HuH-7 (cell line): ENCODE results near the gene LHFPL6.

Experiments
- DNase-seq: peaks from one replicate; pipeline ENCODE4 v3.0.0; 2011; ENCODE audit warnings: low spot score

The LHFPL6 gene

DNA sequence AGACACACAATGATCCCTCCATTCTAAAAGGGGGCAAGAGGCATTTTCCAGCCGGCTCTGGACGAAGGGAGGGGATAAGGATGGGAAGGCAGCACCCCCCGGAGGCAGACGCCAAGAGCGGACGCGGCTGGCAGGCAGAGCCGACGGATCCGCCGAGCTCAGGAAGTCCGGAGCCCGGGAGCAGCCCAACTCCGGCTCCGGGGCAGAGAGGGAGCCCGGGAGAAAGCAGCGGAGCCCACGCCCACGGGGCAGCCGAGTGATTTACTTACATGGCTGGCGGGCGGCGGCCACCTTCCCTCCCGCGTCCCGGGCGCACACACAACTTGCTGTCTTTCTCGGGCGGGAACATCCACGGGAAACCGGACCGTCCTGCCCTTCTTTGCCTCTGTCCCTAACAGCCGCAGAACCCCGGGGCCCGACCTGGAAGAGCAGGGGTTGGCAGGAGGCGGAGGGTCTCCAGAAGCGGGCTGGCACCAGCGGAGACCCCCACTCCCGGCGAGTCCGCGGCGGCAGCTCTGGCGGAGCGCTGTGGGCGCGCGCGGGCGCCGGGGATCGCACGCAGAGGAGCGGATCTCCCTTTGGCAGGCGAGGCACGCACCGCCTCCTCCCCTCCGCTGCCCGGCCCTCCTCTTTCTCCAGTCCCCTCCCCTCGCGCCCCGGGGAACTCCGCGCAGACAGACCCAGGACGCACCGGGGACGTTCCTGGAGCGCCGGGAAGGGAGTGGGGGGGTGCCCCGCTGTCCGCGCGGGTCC lies at the start of gene LHFPL6:
LHFPL6 (minus strand) TSS at position 580 of the 753 bp plus-strand sequence.
- peak; percentile 56 for DNase-seq

GRCh38 chr13:39646122-39646521 lies 43.1 kb upstream of the LHFPL6 start:
- no peak for DNase-seq

- DNase-seq, result no peak
Observed at GRCh38 chr13:39641645-39642044, 38.7 kb upstream of the LHFPL6 start.

DNA sequence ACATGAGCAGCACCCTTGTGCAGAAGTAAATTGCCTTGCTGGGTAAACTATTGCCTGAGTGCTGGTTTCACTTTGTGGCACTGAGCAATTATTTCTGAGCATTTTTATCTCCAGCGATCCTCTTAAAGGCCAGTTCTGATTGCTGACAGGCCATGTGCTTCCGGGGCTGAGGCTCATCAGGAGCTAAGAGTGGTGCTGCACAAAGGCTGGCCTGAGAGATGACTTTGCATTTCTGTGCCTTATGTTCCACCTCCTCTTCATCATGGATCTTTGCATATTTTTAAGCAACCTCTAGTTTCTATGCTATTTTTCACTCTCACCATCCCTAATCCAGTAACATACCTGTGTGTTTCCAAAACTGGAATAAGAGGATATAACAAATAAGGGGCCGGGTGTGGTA lies 34.9 kb upstream of the LHFPL6 start:
- no peak for DNase-seq

- no peak for DNase-seq
Observed at GRCh38 chr13:39635564-39635963, 32.6 kb upstream of the LHFPL6 start.

GRCh38 chr13:39632994-39633393 lies 30.0 kb upstream of the LHFPL6 start:
- no peak for DNase-seq

GRCh38 chr13:39631307-39631706 lies 28.3 kb upstream of the LHFPL6 start:
- DNase-seq, result no peak

- no peak for DNase-seq
Observed at GRCh38 chr13:39623466-39623865, 20.5 kb upstream of the LHFPL6 start.

DNA sequence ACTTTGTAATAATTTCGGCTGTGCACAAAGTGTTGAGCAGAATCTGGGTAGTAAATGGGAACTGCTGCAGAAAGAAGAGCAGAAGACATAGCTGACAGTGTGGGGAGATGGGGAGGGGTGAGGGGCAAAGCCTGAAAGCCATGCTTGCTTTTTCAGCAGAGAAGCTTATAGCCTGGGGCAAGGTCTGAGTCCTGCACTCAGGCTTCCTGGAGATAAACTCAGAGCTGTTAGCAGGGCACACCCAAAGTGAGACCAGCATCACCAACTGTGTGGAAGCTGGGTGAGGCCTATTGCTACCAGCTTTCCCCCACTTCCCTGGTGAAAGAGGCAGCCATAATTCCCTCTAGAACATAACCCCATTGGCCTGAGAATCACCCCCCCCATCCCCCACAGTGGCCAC lies 15.6 kb upstream of the LHFPL6 start:
- no peak for DNase-seq

DNA sequence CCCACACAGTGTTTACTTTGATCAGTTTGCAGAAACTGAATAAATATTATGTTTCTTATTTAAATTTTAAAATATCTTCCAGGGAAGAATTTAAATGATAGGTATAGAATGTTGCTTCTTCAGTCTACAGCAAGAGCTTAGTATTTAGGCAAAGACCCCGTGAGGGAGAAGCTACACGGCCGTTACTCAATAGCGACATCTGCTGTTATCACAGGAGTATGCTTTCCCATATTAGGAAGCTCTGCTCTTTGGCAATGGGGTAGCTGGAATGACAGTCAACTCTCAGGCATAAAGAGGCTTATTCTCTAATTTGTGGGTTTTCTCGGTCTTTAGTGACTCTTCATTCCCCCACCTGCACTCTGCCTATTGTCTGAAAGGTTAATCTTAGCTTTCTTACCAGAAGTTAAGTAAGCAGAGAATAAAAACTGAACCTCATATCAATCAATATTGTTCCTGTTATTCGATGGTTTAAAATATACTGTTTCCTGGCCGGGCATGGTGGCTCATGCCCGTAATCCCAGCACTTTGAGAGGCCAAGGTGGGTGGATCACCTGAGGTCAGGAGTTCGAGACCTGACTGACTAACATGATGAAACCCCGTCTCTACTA lies 13.2 kb upstream of the LHFPL6 start:
- peak; percentile 40 for DNase-seq

- DNase-seq, result peak; percentile 17
Observed at GRCh38 chr13:39612023-39612637, 9.1 kb upstream of the LHFPL6 start.

- DNase-seq, result no peak
Observed at GRCh38 chr13:39607876-39608275, 4.9 kb upstream of the LHFPL6 start.

- no peak for DNase-seq
Observed at GRCh38 chr13:39605677-39606320, 2.8 kb upstream of the LHFPL6 start.

DNA sequence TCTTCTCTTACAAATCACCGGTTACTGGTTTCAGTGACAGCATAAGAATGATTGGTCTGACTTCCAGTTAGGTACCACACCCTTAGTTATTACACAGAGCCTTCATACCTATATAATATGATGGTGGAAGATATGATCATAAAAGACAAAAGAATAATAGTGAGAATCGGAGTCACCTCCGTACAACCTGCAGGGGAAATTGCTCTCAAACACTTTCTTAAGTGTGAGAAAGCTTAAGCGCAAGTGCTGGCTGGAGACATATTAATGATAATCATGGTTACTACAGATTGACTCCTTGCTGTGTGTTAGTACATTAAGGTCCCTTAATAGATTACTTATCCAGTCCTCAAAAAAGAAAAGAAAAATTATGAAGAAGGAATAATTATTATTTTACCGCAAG lies 1.8 kb upstream of the LHFPL6 start:
- DNase-seq, result no peak

GRCh38 chr13:39603424-39603947 lies 493 bp upstream of the LHFPL6 start:
- DNase-seq, result peak; percentile 8

GRCh38 chr13:39602277-39602613 lies 748 bp downstream of the LHFPL6 start:
- DNase-seq, result no peak

- no peak for DNase-seq
Observed at GRCh38 chr13:39601636-39602035, 1.4 kb downstream of the LHFPL6 start.

DNA sequence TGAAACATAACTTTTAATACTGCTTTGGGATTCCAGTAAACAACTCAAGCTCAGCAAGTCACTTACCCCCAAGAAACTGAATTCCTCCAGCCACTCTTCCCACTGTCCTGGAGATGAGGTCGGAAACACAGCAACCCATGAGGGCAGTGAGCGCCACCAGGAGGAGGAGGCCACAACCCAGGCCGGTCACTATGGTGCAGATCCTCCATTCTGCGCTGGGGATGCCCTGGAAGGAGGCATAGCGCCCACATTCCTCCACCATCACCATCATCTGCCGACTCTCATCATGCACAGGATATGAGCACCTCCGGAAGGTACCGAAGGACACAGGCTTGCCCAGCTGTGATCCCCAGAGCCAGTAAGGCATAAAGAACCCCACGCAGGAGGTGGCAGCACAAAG lies 2.2 kb downstream of the LHFPL6 start:
- no peak for DNase-seq

DNA sequence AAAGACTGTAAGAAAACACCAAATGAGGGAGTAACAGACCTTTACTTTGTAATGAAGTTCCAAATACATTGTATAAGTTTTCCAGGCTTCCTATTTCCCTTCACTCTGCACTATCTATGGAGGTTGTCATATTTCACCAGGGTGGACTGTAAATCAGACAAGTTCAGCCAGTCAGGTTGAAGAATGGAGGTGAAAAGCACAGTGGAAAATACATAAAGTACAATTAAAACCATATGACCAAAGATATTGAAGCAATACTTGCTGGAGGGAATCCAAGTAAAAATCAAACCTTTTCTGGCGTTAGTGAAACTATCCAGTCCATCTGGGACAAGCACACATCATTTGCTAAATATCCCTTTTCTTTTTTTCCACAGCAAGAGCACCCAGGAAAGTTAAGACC lies 3.2 kb downstream of the LHFPL6 start:
- DNase-seq, result no peak

DNA sequence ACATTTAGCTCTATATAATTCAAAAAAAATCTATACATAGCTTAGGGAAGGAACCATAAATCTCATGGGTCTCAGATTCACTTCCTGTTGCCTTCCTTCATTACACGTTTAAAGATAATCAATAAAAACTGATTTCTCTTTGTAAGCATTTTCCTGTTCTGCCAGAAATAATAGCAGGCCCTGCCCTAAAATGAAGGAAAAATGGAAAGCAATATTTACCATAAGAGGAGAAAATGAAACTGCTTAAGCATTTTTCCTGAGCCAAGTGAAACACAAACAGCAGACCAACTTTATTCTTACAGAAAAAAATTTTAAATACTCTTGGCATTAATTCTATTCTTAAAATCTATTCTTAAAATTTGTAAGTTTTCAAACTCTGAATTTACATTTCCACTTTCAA lies 4.0 kb downstream of the LHFPL6 start:
- no peak for DNase-seq

DNA sequence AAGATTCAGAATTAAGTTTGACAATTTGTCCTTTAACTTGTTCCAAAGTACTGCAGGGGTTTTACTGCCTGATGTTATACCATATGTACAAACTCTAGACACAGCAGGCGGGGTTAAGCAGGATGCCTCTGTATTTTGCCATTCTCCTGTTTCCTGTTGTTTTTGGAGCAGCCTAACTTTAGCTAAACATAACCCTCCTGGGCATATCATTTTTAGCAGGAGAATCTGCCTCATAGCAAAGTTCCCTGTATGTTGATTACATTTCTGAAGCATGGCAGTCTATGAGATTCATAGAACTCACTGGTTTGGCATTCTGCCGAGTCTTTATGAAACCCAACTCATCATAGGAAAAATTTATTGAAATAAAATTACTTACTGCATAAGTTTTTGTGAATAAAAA lies 5.2 kb downstream of the LHFPL6 start:
- DNase-seq, result no peak

DNA sequence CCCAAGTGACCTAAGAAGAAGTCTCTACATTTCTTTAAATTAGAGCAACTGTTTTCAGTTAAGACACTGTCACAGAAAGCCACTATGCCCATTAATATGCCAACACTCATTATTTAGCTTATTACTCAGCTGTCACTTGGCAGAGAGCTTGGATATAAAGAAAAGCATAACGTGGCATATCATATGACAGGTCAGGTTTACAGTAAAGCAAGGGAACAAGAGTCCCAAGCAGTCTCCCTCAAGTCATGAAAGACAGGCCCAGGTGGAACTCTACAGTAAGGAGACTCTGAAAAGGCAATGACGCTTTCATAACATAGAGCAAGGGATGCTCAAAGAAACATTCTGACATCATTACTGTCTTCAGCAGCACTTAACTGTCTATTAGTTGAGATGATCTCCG lies 6.3 kb downstream of the LHFPL6 start:
- DNase-seq, result no peak

DNA sequence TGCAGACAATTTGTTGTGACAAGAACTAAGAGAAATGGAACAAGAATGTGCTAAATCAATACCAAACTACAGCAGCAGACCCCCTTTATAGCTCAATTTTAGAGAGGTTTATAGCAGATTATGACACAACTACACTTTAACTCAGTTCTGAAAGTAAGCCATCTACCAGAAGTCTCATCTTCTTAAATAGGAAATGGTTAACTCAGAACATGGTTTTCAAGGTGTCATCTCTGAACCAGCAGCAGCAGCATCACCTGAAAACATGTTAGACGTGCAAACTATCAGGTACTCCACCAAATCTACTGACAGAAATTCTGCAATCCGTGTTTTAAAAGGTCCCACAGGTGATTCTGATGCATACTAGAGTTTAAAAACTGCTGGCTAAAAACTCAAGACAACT lies 6.8 kb downstream of the LHFPL6 start:
- DNase-seq, result no peak
